Measurements from ENCODE around the gene WDFY4. TPM values are rescaled to one million over a fixed set of nuclear protein-coding genes. Genes with fewer than 3 reads are reported as not detected.

The WDFY4 gene
- polyA plus RNA-seq, 1 of the 3 experiments (the other 2 are of a cell fraction), result not detected

GRCh38 chr10:48814933-48815332, 130.3 kb downstream of the WDFY4 start:
- 18% methylated on average over 1 of the region's 1 CpG for WGBS (ENCODE audit: low lambda C conversion rate)
- ChIA-PET POLR2A (no interaction called here), CTCF (no interaction called here)
- H4K20me1 ChIP-seq (ENCODE audit: insufficient read depth), result no peaks in the 10 kb centered on the region
- no peaks in the 10 kb centered on the region for H3K9me3 ChIP-seq
- no peak overlapping the region for H3K4me3 ChIP-seq (ENCODE audit: low read depth in 2 of 2, low read length in 1 of 2)
- DNase-seq, result no peak
- H3K36me3 ChIP-seq (replicated peaks in 1 of 2; ENCODE audit: control insufficient read depth in 1 of 2, insufficient read depth in 2 of 2, low read length in 1 of 2), result no peaks in the 10 kb centered on the region
- H3K4me1 ChIP-seq (ENCODE audit: control insufficient read depth in 1 of 2, insufficient read depth in 2 of 2, low read depth in 1 of 2, low read length in 1 of 2), result peaks cover 0 to 2% of the 10 kb centered on the region in 2 experiments; a peak in 1 of 4 replicates
- H2AFZ ChIP-seq (ENCODE audit: low read depth), result no peak overlapping the region
- no peaks in the 10 kb centered on the region for H3K27me3 ChIP-seq (ENCODE audit: insufficient read depth)
- H3K79me2 ChIP-seq (ENCODE audit: insufficient read depth), result no peaks in the 10 kb centered on the region
- no peaks in the 10 kb centered on the region for H3K9me2 ChIP-seq
- H3F3A ChIP-seq (replicated peaks; ENCODE audit: insufficient read depth), result no peaks in the 10 kb centered on the region
- no peak overlapping the region for H3K27ac ChIP-seq (ENCODE audit: low read depth in 2 of 2, low read length in 1 of 2)
- no peak for TF ChIP-seq YY1 (IDR thresholded peaks at IDR 0.05; ENCODE audit: low read depth)
- TF ChIP-seq MEF2A (IDR thresholded peaks at IDR 0.05; ENCODE audit: borderline replicate concordance, low read depth), result no peak
- TF ChIP-seq EP300 (IDR thresholded peaks at IDR 0.05; ENCODE audit: borderline replicate concordance in 1 of 2, low read depth in 1 of 2, low read length in 1 of 2), result no peak
- TF ChIP-seq TAF1 (IDR thresholded peaks at IDR 0.05; ENCODE audit: borderline replicate concordance, low read depth, low read length), result no peak
- no peak for TF ChIP-seq RFX5 (IDR thresholded peaks at IDR 0.05; ENCODE audit: low read length)
- TF ChIP-seq RAD21 (IDR thresholded peaks at IDR 0.05; ENCODE audit: low read length), result no peak
- TF ChIP-seq NRF1 (IDR thresholded peaks at IDR 0.05; ENCODE audit: low read depth, low read length), result no peak
- no peak for TF ChIP-seq FOSL2 (IDR thresholded peaks at IDR 0.05; ENCODE audit: borderline replicate concordance, low read depth)
- TF ChIP-seq RXRA (IDR thresholded peaks at IDR 0.05; ENCODE audit: borderline replicate concordance, low read depth), result no peak
- no peak for TF ChIP-seq TCF12 (IDR thresholded peaks at IDR 0.05)
- no peak overlapping the region for H3K4me2 ChIP-seq
- no peak overlapping the region for H3K9ac ChIP-seq

- H2AFZ ChIP-seq (ENCODE audit: low read depth), result no peak overlapping the region
- H3K9ac ChIP-seq, result no peak overlapping the region
- no peaks in the 10 kb centered on the region for H3K9me2 ChIP-seq
- no peak overlapping the region for H3K27ac ChIP-seq (ENCODE audit: low read depth in 2 of 2, low read length in 1 of 2)
- H3K79me2 ChIP-seq (ENCODE audit: insufficient read depth), result no peaks in the 10 kb centered on the region
- H3K9me3 ChIP-seq, result no peaks in the 10 kb centered on the region
- H3K4me3 ChIP-seq (ENCODE audit: low read depth in 2 of 2, low read length in 1 of 2), result no peak overlapping the region
- POLR2A ChIA-PET, result no interaction called here
- no peak for DNase-seq
- 57% methylated on average over 3 of the region's 10 CpGs for WGBS (ENCODE audit: low lambda C conversion rate)
- no peaks in the 10 kb centered on the region for H3K36me3 ChIP-seq (replicated peaks in 1 of 2; ENCODE audit: control insufficient read depth in 1 of 2, insufficient read depth in 2 of 2, low read length in 1 of 2)
- no peak overlapping the region for H3K4me2 ChIP-seq
- H3K4me1 ChIP-seq (ENCODE audit: control insufficient read depth in 1 of 2, insufficient read depth in 2 of 2, low read depth in 1 of 2, low read length in 1 of 2), result peaks cover 0 to 2% of the 10 kb centered on the region in 2 experiments; a peak in 1 of 4 replicates
- no peaks in the 10 kb centered on the region for H3K27me3 ChIP-seq (ENCODE audit: insufficient read depth)
- no peaks in the 10 kb centered on the region for H3F3A ChIP-seq (replicated peaks; ENCODE audit: insufficient read depth)
- H4K20me1 ChIP-seq (ENCODE audit: insufficient read depth), result no peaks in the 10 kb centered on the region
- CTCF ChIA-PET, result no interaction called here
- TF ChIP-seq CHD2 (IDR thresholded peaks at IDR 0.05; ENCODE audit: low read length, partially characterized antibody), result no peak
- TF ChIP-seq MAX (IDR thresholded peaks at IDR 0.05; ENCODE audit: low read depth), result no peak
- TF ChIP-seq TAF1 (IDR thresholded peaks at IDR 0.05; ENCODE audit: borderline replicate concordance, low read depth, low read length), result no peak
- no peak for TF ChIP-seq ELF1 (IDR thresholded peaks at IDR 0.05)
- TF ChIP-seq, protein P1, sequence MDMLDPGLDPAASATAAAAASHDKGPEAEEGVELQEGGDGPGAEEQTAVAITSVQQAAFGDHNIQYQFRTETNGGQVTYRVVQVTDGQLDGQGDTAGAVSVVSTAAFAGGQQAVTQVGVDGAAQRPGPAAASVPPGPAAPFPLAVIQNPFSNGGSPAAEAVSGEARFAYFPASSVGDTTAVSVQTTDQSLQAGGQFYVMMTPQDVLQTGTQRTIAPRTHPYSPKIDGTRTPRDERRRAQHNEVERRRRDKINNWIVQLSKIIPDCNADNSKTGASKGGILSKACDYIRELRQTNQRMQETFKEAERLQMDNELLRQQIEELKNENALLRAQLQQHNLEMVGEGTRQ (IDR thresholded peaks at IDR 0.05; ENCODE audit: borderline replicate concordance, low read depth, low read length), result no peak
- no peak for TF ChIP-seq NRF1 (IDR thresholded peaks at IDR 0.05; ENCODE audit: low read depth, low read length)
- TF ChIP-seq EP300 (IDR thresholded peaks at IDR 0.05; ENCODE audit: borderline replicate concordance in 1 of 2, low read depth in 1 of 2, low read length in 1 of 2), result no peak
- no peak for TF ChIP-seq RCOR1 (IDR thresholded peaks at IDR 0.05; ENCODE audit: low read length)
- TF ChIP-seq USF1 (IDR thresholded peaks at IDR 0.05; ENCODE audit: borderline replicate concordance, low read depth), result no peak
- TF ChIP-seq TEAD4 (IDR thresholded peaks at IDR 0.05; ENCODE audit: borderline replicate concordance, insufficient read depth), result no peak
- TF ChIP-seq NFIC (IDR thresholded peaks at IDR 0.05; ENCODE audit: borderline replicate concordance), result no peak
- no peak for TF ChIP-seq POLR2AphosphoS5 (IDR thresholded peaks at IDR 0.05; ENCODE audit: low read depth, low read length)
- no peak for TF ChIP-seq RAD21 (IDR thresholded peaks at IDR 0.05; ENCODE audit: low read length)
- no peak for TF ChIP-seq IRF3 (IDR thresholded peaks at IDR 0.05; ENCODE audit: low read depth, low read length)
- no peak for TF ChIP-seq ZBTB33 (IDR thresholded peaks at IDR 0.05; ENCODE audit: borderline replicate concordance, low read depth)
- TF ChIP-seq TCF12 (IDR thresholded peaks at IDR 0.05), result no peak
- no peak for TF ChIP-seq SIN3A (IDR thresholded peaks at IDR 0.05; ENCODE audit: borderline replicate concordance, low read depth, low read length)
Observed at GRCh38 chr10:48817141-48817540, 132.5 kb downstream of the WDFY4 start.
